Skeletal muscle tissue (tissue), 4 donors: ENCODE results near the gene THRSP. TPM values are rescaled to one million over a fixed set of nuclear protein-coding genes. Genes with fewer than 3 reads are reported as not detected.

ENCODE experiments used
- H3K27ac ChIP-seq: one replicate; pipeline ENCODE4 v1.7.0; 2013; ENCODE audit warnings: mild to moderate bottlenecking, low read depth, low read length, inconsistent platforms
- H3K27me3 ChIP-seq, 3 donors: one replicate each; pipeline ENCODE4 v1.7.0; 2013; ENCODE audit warnings: low read length in 3 of 3; ENCODE audit not compliant: control insufficient read depth in 3 of 3, insufficient read depth in 3 of 3
- H3K36me3 ChIP-seq, 3 donors: one replicate each; pipeline ENCODE4 v1.7.0; 2013; ENCODE audit warnings: low read length in 3 of 3; ENCODE audit not compliant: control insufficient read depth in 3 of 3, insufficient read depth in 3 of 3
- H3K4me1 ChIP-seq, 3 donors: one replicate each; pipeline ENCODE4 v1.7.0; 2013; ENCODE audit warnings: low read length in 3 of 3, mild to moderate bottlenecking in 3 of 3; ENCODE audit not compliant: control insufficient read depth in 3 of 3, insufficient read depth in 3 of 3
- H3K4me3 ChIP-seq, 3 donors: one replicate each; pipeline ENCODE4 v1.7.0; 2013; ENCODE audit warnings: low read length in 3 of 3
- H3K9ac ChIP-seq, 3 donors: one replicate each; pipeline ENCODE4 v1.7.0; 2013; ENCODE audit warnings: low read length in 3 of 3, mild to moderate bottlenecking in 3 of 3, moderate library complexity in 2 of 3, low read depth in 1 of 3
- H3K9me3 ChIP-seq, 3 donors: one replicate each; pipeline ENCODE4 v1.7.0; 2013; ENCODE audit warnings: low read length in 3 of 3; ENCODE audit not compliant: control insufficient read depth in 3 of 3
- total RNA-seq: library from RNA; depleted of rRNA; stranded (reverse); fragments of >200 nt; gene quantifications from one replicate; pipeline ENCODE4 v1.2.3, GENCODE V29; 2014
- donor health status: Osteomylitis.

The THRSP gene
- total RNA-seq, 1 donor from 2014 or later = 26.1 TPM

GRCh38 chr11:78109081-78110015, 45.7 kb downstream of the THRSP start:
- no peaks in the 10 kb centered on the region for H3K4me1 ChIP-seq
- no peaks in the 10 kb centered on the region for H3K9me3 ChIP-seq
- no peak overlapping the region for H3K27ac ChIP-seq
- no peak overlapping the region for H3K9ac ChIP-seq
- H3K4me3 ChIP-seq = no peak overlapping the region
- no peaks in the 10 kb centered on the region for H3K27me3 ChIP-seq
- peaks cover 4 to 39% (median 29%) of the 10 kb centered on the region in 3 donors for H3K36me3 ChIP-seq

- peaks cover 4 to 39% (median 28%) of the 10 kb centered on the region in 3 donors for H3K36me3 ChIP-seq
- no peak overlapping the region for H3K4me3 ChIP-seq
- H3K9me3 ChIP-seq = no peaks in the 10 kb centered on the region
- no peaks in the 10 kb centered on the region for H3K27me3 ChIP-seq
- H3K9ac ChIP-seq = no peak overlapping the region
- no peaks in the 10 kb centered on the region for H3K4me1 ChIP-seq
- H3K27ac ChIP-seq = no peak overlapping the region
These were observed 46.7 kb downstream of the THRSP start for GRCh38 chr11:78110351-78110750.

- Histone ChIP-seq H3K9me3 (no peaks in the 10 kb centered on the region), H3K27me3 (no peaks in the 10 kb centered on the region), H3K9ac (no peak overlapping the region), H3K4me1 (no peaks in the 10 kb centered on the region), H3K27ac (no peak overlapping the region), H3K4me3 (no peak overlapping the region), H3K36me3 (peaks cover 4 to 39% (median 28%) of the 10 kb centered on the region in 3 donors)
These were observed 47.2 kb downstream of the THRSP start for GRCh38 chr11:78110830-78111229.

- Histone ChIP-seq H3K4me1 (no peaks in the 10 kb centered on the region), H3K27me3 (no peaks in the 10 kb centered on the region), H3K36me3 (peaks cover 4 to 39% (median 28%) of the 10 kb centered on the region in 3 donors), H3K4me3 (no peak overlapping the region), H3K9me3 (no peaks in the 10 kb centered on the region), H3K9ac (no peak overlapping the region), H3K27ac (no peak overlapping the region)
These were observed 47.6 kb downstream of the THRSP start for GRCh38 chr11:78111298-78111697.

GRCh38 chr11:78112582-78113275, 49.1 kb downstream of the THRSP start:
- Histone ChIP-seq H3K27me3 (no peaks in the 10 kb centered on the region), H3K9ac (no peak overlapping the region), H3K4me3 (no peak overlapping the region), H3K9me3 (no peaks in the 10 kb centered on the region), H3K4me1 (no peaks in the 10 kb centered on the region), H3K36me3 (peaks cover 4 to 35% (median 24%) of the 10 kb centered on the region in 3 donors), H3K27ac (no peak overlapping the region)

Other genes with a start within 250 kb of the THRSP start
- 40.2 TPM for gene RSF1, start 243.1 kb upstream of the THRSP start, total RNA-seq
- gene AAMDC, start 242.7 kb upstream of the THRSP start, total RNA-seq = 28.2 TPM
- 40.7 TPM for gene INTS4, start 69.2 kb upstream of the THRSP start, total RNA-seq
- gene KCTD14, start 40.6 kb upstream of the THRSP start, total RNA-seq = 0.52 TPM
- gene NDUFC2, start 16.0 kb downstream of the THRSP start, total RNA-seq = 69.9 TPM
- gene ALG8, start 75.8 kb downstream of the THRSP start, total RNA-seq = 57.4 TPM
- 2.6 TPM for gene KCTD21, start 124.8 kb downstream of the THRSP start, total RNA-seq
- 4.7 TPM for gene USP35, start 125.1 kb downstream of the THRSP start, total RNA-seq